Middle frontal gyrus (tissue), 1 donor: ENCODE results near the gene UGT1A6.
"Not testable (repeated sequence)": the region's sequence is repeated elsewhere in the genome, so short reads cannot be mapped to it uniquely, and the experiment has no call there.

Experiments
- DNase-seq: peaks from one replicate; pipeline ENCODE4 v3.0.0-alpha.2; 2015; ENCODE audit warnings: low spot score; ENCODE audit errors: extremely low spot score

UGT1A6 gene

GRCh38 chr2:233692648-233693047 is at the start of gene UGT1A6:
UGT1A6 (plus strand) TSS chr2:233692890; CDS start chr2:233693005, 115 bp downstream.
- DNase-seq: no peak

- no peak for DNase-seq
Observed at GRCh38 chr2:233643128-233643527, 49.6 kb upstream of the UGT1A6 start.

- DNase-seq: not testable (repeated sequence)
Observed at GRCh38 chr2:233646033-233646432, 46.7 kb upstream of the UGT1A6 start.

GRCh38 chr2:233650981-233651380 is 41.7 kb upstream of the UGT1A6 start:
- DNase-seq: no peak

GRCh38 chr2:233651430-233651829 is 41.3 kb upstream of the UGT1A6 start:
- DNase-seq: no peak

GRCh38 chr2:233654501-233654900 is 38.2 kb upstream of the UGT1A6 start:
- no peak for DNase-seq

GRCh38 chr2:233655043-233655442 is 37.6 kb upstream of the UGT1A6 start:
- DNase-seq: no peak

DNA sequence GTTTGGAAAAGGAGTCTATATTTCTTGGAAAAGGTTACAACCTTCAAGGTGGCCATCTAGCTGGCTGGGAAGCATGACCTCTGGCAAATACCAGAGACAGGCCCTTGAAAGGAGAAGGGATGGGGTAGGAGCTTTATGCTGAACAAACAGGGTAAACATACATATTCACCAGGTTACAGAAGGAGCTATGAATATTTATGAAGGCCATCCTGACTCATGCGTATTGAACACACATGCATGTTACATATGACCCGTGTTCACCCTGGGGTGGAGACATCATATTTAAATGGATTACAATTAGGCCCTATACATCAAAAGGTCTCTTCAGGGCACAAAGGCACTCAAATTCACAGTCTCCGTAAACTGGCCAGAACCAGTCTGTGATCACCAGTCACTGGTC is 36.7 kb upstream of the UGT1A6 start:
- not testable (repeated sequence) for DNase-seq

GRCh38 chr2:233656443-233656842 is 36.2 kb upstream of the UGT1A6 start:
- DNase-seq: no peak

DNA sequence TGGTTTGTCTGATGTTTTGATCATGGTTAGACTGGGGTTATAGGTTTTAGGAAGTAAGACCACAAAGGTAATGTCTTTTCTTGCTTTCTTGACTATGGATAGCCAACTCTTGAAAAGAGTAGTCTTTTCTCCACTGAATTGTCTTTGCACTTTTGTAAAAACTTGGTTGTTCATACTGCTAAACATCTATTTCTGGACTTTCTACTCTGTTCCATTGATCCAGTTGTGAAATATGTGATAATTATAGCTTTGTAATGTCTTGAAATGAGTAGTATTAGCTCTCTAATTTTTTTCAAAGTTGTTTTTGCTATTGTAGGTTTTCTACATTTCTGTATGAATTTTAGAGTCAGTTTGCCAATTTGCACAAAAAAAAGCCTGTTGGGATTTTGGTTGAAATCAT is 34.1 kb upstream of the UGT1A6 start:
- DNase-seq: no peak

GRCh38 chr2:233663911-233664310 is 28.8 kb upstream of the UGT1A6 start:
- DNase-seq: no peak

DNA sequence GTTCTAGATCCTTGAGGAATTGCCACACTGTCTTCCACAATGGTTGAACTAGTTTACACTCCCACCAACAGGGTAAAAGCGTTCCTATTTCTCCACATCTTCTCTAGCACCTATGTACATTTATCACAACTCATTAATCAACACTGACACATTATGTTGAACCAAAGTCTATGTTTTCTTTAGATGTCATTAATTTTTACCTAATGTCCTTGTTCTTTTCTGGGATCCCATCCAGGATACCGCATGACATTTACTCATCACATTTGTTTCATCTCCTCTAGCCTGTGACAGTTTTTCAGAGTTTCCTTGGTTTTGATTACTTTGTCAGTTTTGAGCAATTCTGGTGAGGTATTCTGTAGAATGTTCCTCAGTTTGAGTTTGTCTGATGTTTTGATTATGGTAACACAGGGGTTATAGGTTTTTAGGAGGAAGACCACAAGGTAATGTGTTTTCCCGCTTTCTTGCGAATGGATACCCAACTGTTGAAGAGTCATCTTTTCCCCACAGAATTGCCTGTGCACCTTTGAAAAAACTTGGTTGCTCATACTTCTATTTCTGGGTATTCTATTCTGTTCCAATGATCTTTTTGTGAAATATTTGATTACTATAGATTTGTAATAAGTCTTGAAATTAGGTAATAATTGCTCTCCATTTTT is 24.0 kb upstream of the UGT1A6 start:
- DNase-seq: no peak

DNA sequence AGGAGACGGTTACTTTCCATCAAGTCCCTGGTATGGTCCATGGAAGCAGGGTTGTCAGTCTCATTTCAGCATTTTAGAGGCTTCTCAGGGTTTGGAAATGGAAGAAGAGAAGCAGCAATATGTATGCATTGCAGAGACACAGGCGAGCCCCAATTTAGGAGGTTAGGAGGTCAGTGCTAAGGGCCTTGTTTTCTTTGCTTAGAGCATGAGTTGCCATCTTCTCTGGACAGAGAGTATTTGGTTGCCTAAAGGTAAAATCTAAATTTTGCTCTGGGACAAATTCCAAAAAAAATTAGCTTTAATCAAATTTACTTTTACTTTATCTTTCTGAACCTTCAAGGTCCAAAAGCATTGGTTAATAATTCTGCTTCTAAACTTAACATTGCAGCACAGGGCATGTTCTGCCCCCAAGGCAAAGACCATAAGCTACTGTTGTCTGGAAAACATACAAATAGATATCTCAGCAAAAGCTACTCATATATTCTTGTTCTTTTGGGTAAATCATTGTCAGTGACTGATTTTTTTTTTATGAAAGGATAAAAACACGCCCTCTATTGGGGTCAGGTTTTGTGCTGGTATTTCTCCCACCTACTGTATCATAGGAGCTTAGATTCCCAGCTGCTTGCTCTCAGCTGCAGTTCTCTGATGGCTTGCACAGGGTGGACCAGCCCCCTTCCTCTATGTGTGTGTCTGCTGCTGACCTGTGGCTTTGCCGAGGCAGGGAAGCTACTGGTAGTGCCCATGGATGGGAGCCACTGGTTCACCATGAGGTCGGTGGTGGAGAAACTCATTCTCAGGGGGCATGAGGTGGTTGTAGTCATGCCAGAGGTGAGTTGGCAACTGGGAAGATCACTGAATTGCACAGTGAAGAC is 21.2 kb upstream of the UGT1A6 start, which contains the start of gene UGT1A9:
TSS of gene UGT1A9 (plus strand) at position 609 of the 872 bp plus-strand sequence. CDS start at position 646, 37 bp downstream.
- no peak for DNase-seq

DNA sequence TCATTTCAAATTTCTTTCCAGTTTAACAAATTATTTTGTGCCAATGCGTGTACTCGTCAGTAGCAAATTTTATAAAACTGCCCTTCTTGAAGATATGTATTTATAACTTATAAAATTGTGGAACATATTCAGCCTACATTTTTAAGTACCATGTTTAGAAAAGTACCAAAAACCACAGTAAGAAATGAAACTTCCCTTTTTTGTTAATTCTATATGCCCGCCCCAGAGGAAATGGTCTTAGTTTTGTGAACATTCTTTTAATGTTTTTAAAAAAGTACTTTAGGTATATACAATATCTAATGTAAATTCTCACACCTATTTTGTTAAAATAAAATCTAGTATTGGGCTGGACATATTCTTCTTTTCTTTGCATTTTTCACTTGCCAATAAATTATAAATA is 19.8 kb upstream of the UGT1A6 start:
- DNase-seq: no peak

DNA sequence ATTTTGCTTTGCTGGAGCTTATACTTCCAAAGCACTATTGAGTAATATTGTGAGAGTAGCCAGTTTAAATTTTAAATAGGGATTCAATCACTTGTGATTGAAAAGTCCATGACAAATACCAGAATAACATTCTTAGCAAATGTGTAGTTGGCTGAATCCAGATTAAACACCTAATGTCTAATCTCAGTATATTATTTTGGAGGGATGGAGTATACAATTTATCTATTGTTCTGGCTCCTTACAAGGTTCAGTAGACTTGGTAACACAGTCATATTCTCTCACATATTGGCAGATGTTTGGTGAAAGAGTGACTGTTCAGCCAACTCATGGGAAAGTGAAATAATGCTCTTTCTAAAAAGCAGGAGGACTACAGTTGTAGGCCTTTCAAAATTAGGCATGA is 18.8 kb upstream of the UGT1A6 start:
- no peak for DNase-seq

DNA sequence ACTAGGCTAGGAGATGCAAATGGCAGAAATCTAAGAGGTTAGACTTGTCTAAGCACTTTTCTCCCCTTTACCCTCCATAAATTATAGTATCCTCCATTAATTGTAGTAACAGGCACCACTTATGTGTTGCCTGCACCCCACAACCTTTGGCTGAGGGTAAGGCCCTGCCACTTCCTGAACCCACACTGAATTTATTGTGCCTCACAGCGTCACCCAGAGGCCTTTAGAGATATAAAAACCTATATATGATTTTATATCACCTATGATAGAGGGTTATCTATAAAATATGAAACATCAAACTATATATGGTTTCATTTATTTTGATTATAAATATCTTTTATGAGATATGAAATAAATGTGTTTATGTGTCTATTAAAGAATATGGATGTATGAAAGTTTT is 18.4 kb upstream of the UGT1A6 start:
- no peak for DNase-seq

DNA sequence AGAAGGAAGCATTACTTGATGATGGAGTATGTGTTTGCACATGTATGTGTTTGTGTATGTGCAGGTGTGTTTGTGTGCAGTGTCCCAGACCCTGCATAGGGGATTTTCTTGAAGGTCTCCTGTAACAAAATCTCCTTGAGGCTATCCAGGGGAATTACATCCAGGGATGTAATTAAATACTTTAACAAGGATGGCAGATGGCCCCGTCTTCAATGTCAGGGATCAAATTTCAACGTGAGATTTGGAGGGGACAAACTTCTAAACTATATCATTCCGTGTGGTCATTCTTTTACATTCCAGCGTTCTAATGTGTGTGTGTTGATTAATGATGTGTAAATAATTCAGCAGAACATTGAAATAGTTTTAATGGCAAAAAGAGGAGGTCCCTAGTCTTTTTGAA is 17.7 kb upstream of the UGT1A6 start:
- DNase-seq: no peak

GRCh38 chr2:233676046-233676445 is 16.6 kb upstream of the UGT1A6 start:
- DNase-seq: no peak

- no peak for DNase-seq
Observed at GRCh38 chr2:233679196-233679595, 13.5 kb upstream of the UGT1A6 start.

DNA sequence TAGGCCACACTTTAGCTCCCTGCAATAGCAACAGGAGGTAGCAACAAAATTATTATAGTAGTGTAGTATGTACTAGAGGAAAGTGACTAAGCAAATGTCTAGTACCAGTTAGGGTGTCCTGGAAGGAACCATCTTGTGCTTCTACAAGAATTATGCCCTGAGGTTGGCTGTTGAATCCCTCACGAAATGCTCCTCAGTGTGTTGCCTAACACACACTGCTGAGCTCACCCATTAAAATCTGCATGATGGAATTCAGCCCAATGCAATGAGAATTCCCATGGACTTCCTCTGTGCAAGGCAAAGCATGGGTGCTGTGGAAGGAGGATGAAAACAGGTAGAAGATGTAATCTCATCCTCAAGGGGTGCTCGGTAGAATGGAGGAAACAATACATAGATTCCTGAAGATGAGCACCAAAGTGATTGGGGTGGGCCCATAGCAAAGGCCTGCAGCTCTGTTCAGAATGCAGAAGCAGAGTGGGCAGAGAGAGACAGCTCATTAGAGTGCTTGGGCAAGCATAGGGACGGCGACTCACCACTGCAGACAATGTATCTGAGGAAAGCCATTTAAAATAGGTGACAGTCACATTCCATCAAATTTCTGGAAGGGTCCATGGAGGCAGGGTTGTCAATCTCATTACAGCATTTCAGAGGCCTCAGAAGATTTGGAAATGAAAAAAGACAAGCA is 12.2 kb upstream of the UGT1A6 start:
- no peak for DNase-seq

GRCh38 chr2:233681521-233682099 is 11.1 kb upstream of the UGT1A6 start, which contains the start of gene UGT1A7:
UGT1A7 (plus strand) TSS chr2:233681901; CDS start chr2:233681938, 37 bp downstream.
- no peak for DNase-seq

DNA sequence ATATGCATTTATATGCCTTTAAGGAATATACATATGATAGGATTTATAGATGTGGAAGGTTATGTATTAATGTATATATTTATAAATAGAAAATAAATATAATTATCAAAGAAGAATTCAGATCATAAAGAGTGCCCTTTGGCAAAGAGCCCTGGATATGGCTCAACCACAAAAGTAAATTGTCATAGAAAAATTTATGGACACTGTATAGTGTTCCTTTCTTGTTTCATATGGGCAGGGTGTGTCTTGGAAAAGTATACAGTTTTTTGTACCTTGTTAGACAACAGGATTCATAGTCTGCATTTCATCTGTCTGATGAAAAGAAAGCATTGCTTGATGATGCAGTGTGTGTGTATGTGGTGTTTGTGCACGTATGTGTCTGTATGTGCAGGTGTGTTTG is 8.1 kb upstream of the UGT1A6 start:
- DNase-seq: no peak
